Panc1 (cell line): Measurements from ENCODE around the gene ELSPBP1. TPM values are rescaled to one million over a fixed set of nuclear protein-coding genes. Genes with fewer than 3 reads are reported as not detected.

Source experiments
- ATAC-seq: fragments of 200-7000 bp; cut with Tn5 transposase; 2 replicates; pipeline ENCODE4 v1.9.1; 2020; ENCODE audit warnings: mild to moderate bottlenecking, moderate library complexity
- BruUV-seq: library from RNA; stranded (reverse); fragments of 400-500 nt; replicated peaks from 2 replicates; lab custom pipeline; 2021; lab: Mats Ljungman, UMichigan
- CTCF ChIA-PET: fragments of 300-600 bp; sonication (Branson Sonifier 250); formaldehyde crosslinking; loops from one replicate; lab custom pipeline; 2022; ENCODE audit warnings: antibody characterized with exemption; lab: Charles Lee
- POLR2A ChIA-PET: fragments of 300-600 bp; sonication (Branson Sonifier 250); formaldehyde crosslinking; loops from one replicate; lab custom pipeline; 2022; ENCODE audit warnings: antibody characterized with exemption; lab: Charles Lee
- DNase-seq: peaks from one replicate; pipeline ENCODE4 v3.0.0-alpha.2; 2010; ENCODE audit warnings: low read depth, low spot score
- H3K27ac ChIP-seq: 2 replicates; pipeline ENCODE4 v1.5.1; 2011; ENCODE audit warnings: mild to moderate bottlenecking, low read length, inconsistent platforms
- H3K27me3 ChIP-seq: fragments of 200-500 bp; sonication (Bioruptor generic); 2 replicates; pipeline ENCODE4 v1.6.0; 2014; ENCODE audit warnings: low read length, inconsistent platforms; ENCODE audit not compliant: control insufficient read depth, insufficient read depth
- H3K36me3 ChIP-seq: fragments of 200-500 bp; sonication (Bioruptor generic); 2 replicates; pipeline ENCODE4 v1.5.1; 2014; ENCODE audit warnings: inconsistent platforms, mild to moderate bottlenecking, low read length, moderate library complexity; ENCODE audit not compliant: control insufficient read depth, insufficient read depth
- H3K4me1 ChIP-seq: 2 replicates; pipeline ENCODE4 v1.5.1; 2011; ENCODE audit warnings: inconsistent platforms, mild to moderate bottlenecking, low read length, moderate library complexity; ENCODE audit not compliant: control insufficient read depth, insufficient read depth
- H3K4me3 ChIP-seq, 2 experiments: 2 replicates each; pipeline ENCODE4 v1.5.1; 2011 to 2012; ENCODE audit warnings: low read depth in 2 of 2, low read length in 2 of 2, mild to moderate bottlenecking in 2 of 2, inconsistent platforms in 1 of 2, moderate library complexity in 1 of 2
- H3K9me3 ChIP-seq: fragments of 200-500 bp; sonication (Bioruptor generic); 2 replicates; pipeline ENCODE4 v1.5.1; 2014; ENCODE audit warnings: low read depth, mild to moderate bottlenecking, inconsistent platforms, low read length, moderate library complexity; ENCODE audit not compliant: control insufficient read depth, insufficient read depth
- POLR2AphosphoS5 ChIP-seq: IDR thresholded peaks from 2 replicates; pipeline ENCODE4 v1.6.1; 2012; ENCODE audit warnings: mild to moderate bottlenecking, low read depth, low read length, moderate library complexity
- SIN3A ChIP-seq: IDR thresholded peaks from 2 replicates; pipeline ENCODE4 v1.6.1; 2012; ENCODE audit warnings: low read depth, mild to moderate bottlenecking, low read length, moderate library complexity, borderline replicate concordance; ENCODE audit not compliant: insufficient read depth
- TCF7L2 ChIP-seq: IDR thresholded peaks from 2 replicates; pipeline ENCODE4 v1.6.1; 2011; ENCODE audit warnings: mild to moderate bottlenecking, low read depth, low read length, inconsistent platforms
- in situ Hi-C: cut with HindIII; loops from 2 replicates; pipeline ENCODE4 v1.10.0; 2016; ENCODE audit warnings: low sequenced_read_pairs, low pct_unique_long_range_greater_than_20kb
- intact Hi-C: fragments of 100-400 bp; cut with micrococcal nuclease; formaldehyde crosslinking; loops from one replicate; pipeline ENCODE4 v1.10.0; 2022; ENCODE audit not compliant: unreplicated experiment
- total RNA-seq: library from RNA; stranded (reverse); gene quantifications from one replicate; pipeline ENCODE4 v1.2.1, GENCODE V29; 2021; ENCODE audit not compliant: unreplicated experiment
- TF ChIP-seq, protein P1 (sequence below), 2 experiments: IDR thresholded peaks; 2 replicates each; pipeline ENCODE4 v1.6.1; 2011 to 2012; ENCODE audit warnings: low read depth in 2 of 2, control low read depth in 1 of 2, low read length in 1 of 2, mild to moderate bottlenecking in 1 of 2, moderate library complexity in 1 of 2; ENCODE audit not compliant: insufficient read depth in 1 of 2
- TF ChIP-seq, protein P2 (sequence below): fragments of 450-650 bp; IDR thresholded peaks from 2 replicates; pipeline ENCODE4 v1.5.1; 2017; ENCODE audit warnings: mild to moderate bottlenecking

The ELSPBP1 gene
- total RNA-seq, 1 experiment from 2014 or later: not detected

DNA sequence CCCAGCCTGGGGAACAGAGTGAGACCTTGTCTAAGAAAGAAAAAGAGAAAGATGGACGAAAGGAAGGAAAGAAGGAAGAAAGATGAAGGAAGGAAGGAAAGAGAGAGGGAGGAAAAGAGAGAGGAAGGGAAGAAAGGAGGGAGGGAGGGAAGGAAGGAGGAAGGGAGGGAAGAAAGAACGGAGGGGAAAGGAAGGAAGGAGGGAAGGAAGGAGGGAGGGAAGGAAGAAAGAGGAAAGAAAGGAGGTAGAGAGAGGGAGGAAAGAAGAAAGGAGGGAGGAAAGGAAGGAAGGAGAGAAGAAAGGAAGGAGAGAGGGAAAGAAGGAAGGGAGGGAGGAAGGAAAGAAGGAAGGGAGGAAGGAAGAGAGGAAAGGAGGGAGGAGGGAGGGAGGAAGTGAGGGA lies 28.6 kb downstream of the ELSPBP1 start:
- no peak for DNase-seq
- H3K27ac ChIP-seq: no peak overlapping the region
- no TSS peak for BruUV-seq
- no peaks in the 10 kb centered on the region for H3K4me1 ChIP-seq
- H3K36me3 ChIP-seq: no peaks in the 10 kb centered on the region
- ChIA-PET POLR2A (no interaction called here), CTCF (no interaction called here)
- TF ChIP-seq, protein P1, sequence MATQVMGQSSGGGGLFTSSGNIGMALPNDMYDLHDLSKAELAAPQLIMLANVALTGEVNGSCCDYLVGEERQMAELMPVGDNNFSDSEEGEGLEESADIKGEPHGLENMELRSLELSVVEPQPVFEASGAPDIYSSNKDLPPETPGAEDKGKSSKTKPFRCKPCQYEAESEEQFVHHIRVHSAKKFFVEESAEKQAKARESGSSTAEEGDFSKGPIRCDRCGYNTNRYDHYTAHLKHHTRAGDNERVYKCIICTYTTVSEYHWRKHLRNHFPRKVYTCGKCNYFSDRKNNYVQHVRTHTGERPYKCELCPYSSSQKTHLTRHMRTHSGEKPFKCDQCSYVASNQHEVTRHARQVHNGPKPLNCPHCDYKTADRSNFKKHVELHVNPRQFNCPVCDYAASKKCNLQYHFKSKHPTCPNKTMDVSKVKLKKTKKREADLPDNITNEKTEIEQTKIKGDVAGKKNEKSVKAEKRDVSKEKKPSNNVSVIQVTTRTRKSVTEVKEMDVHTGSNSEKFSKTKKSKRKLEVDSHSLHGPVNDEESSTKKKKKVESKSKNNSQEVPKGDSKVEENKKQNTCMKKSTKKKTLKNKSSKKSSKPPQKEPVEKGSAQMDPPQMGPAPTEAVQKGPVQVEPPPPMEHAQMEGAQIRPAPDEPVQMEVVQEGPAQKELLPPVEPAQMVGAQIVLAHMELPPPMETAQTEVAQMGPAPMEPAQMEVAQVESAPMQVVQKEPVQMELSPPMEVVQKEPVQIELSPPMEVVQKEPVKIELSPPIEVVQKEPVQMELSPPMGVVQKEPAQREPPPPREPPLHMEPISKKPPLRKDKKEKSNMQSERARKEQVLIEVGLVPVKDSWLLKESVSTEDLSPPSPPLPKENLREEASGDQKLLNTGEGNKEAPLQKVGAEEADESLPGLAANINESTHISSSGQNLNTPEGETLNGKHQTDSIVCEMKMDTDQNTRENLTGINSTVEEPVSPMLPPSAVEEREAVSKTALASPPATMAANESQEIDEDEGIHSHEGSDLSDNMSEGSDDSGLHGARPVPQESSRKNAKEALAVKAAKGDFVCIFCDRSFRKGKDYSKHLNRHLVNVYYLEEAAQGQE (IDR thresholded peaks at IDR 0.05; ENCODE audit: insufficient read depth in 1 of 2, low read depth in 2 of 2, low read length in 1 of 2): no peak
- intact Hi-C loops (no loop called here), in situ Hi-C loops (no loop called here)
- ATAC-seq: no peak
- no peak overlapping the region for H3K4me3 ChIP-seq
- H3K9me3 ChIP-seq: no peaks in the 10 kb centered on the region
- H3K27me3 ChIP-seq: peaks cover 5% of the 10 kb centered on the region

DNA sequence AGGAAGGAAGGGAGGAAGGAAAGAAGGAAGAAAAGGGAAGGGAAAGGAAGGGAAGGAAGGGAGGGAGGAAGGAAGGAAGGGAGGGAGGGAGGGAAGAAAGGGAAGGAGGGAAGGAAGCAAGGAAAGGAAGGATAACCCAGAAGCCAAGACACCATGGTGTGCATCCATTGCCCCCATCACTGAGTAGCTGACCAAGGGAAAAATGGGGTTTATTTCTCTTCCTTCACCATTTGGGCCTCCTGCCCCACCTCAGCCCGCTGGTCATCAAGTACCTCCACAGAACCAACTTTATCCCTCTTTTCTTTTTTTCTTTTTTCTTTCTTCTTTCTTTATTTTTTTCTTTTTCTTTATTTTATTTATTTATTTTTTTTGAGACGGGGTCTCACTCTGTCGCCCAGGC lies 29.1 kb downstream of the ELSPBP1 start:
- H3K27ac ChIP-seq: no peak overlapping the region
- ATAC-seq: no peak
- ChIA-PET CTCF (no interaction called here), POLR2A (no interaction called here)
- H3K4me3 ChIP-seq: no peak overlapping the region
- no TSS peak for BruUV-seq
- no peaks in the 10 kb centered on the region for H3K4me1 ChIP-seq
- TF ChIP-seq, protein P1 (IDR thresholded peaks at IDR 0.05; ENCODE audit: insufficient read depth in 1 of 2, low read depth in 2 of 2, low read length in 1 of 2): no peak
- no peak for TF ChIP-seq TCF7L2
- TF ChIP-seq SIN3A: no peak
- TF ChIP-seq POLR2AphosphoS5: no peak
- TF ChIP-seq, protein P2, sequence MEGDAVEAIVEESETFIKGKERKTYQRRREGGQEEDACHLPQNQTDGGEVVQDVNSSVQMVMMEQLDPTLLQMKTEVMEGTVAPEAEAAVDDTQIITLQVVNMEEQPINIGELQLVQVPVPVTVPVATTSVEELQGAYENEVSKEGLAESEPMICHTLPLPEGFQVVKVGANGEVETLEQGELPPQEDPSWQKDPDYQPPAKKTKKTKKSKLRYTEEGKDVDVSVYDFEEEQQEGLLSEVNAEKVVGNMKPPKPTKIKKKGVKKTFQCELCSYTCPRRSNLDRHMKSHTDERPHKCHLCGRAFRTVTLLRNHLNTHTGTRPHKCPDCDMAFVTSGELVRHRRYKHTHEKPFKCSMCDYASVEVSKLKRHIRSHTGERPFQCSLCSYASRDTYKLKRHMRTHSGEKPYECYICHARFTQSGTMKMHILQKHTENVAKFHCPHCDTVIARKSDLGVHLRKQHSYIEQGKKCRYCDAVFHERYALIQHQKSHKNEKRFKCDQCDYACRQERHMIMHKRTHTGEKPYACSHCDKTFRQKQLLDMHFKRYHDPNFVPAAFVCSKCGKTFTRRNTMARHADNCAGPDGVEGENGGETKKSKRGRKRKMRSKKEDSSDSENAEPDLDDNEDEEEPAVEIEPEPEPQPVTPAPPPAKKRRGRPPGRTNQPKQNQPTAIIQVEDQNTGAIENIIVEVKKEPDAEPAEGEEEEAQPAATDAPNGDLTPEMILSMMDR: no peak
- no peaks in the 10 kb centered on the region for H3K36me3 ChIP-seq
- DNase-seq: no peak
- in situ Hi-C loops (no loop called here), intact Hi-C loops (no loop called here)
- H3K27me3 ChIP-seq: peaks cover 3% of the 10 kb centered on the region
- no peaks in the 10 kb centered on the region for H3K9me3 ChIP-seq
